ENCODE results near the gene EFHC1.

EFHC1 gene

GRCh38 chr6:52531834-52532233 is 111.7 kb downstream of the EFHC1 start:
- Histone ChIP-seq H3F3A (ENCODE audit: insufficient read depth) (no peaks in the 10 kb centered on the region), H3K9me2 (replicated peaks; ENCODE audit: insufficient read depth, low read length) (no peaks in the 10 kb centered on the region), H3K4me3 (ENCODE audit: insufficient read depth, low read length, poor library complexity, severe bottlenecking) (no peak overlapping the region), H3K9me3 (ENCODE audit: insufficient read depth, low read length) (no peaks in the 10 kb centered on the region), H4K20me1 (ENCODE audit: low read depth, low read length) (no peaks in the 10 kb centered on the region), H3K36me3 (ENCODE audit: low read length) (no peaks in the 10 kb centered on the region), H3K79me2 (ENCODE audit: insufficient read depth, low read length) (no peaks in the 10 kb centered on the region), H3K4me2 (ENCODE audit: low read depth, low read length, poor library complexity, severe bottlenecking) (no peak overlapping the region), H2AFZ (ENCODE audit: low read depth, low read length, severe bottlenecking) (no peak overlapping the region), H3K27me3 (ENCODE audit: low read length) (no peaks in the 10 kb centered on the region), H3K27ac (ENCODE audit: low read depth, low read length) (no peak overlapping the region), H3K9ac (ENCODE audit: low read length) (no peak overlapping the region)
- TF ChIP-seq CTCF (IDR thresholded peaks at IDR 0.05; ENCODE audit: insufficient read depth, low read length, poor library complexity, severe bottlenecking) (no peak), EZH2phosphoT487 (conservative IDR thresholded peaks at IDR 0.05; ENCODE audit: low read length) (no peak)

- Histone ChIP-seq H3K4me2 (ENCODE audit: low read depth, low read length, poor library complexity, severe bottlenecking) (no peak overlapping the region), H4K20me1 (ENCODE audit: low read depth, low read length) (no peaks in the 10 kb centered on the region), H3K9ac (ENCODE audit: low read length) (no peak overlapping the region), H3K79me2 (ENCODE audit: insufficient read depth, low read length) (no peaks in the 10 kb centered on the region), H3K27ac (ENCODE audit: low read depth, low read length) (no peak overlapping the region), H3K4me3 (ENCODE audit: insufficient read depth, low read length, poor library complexity, severe bottlenecking) (no peak overlapping the region), H3K36me3 (ENCODE audit: low read length) (no peaks in the 10 kb centered on the region), H3K27me3 (ENCODE audit: low read length) (no peaks in the 10 kb centered on the region), H3F3A (ENCODE audit: insufficient read depth) (no peaks in the 10 kb centered on the region), H3K9me2 (replicated peaks; ENCODE audit: insufficient read depth, low read length) (no peaks in the 10 kb centered on the region), H2AFZ (ENCODE audit: low read depth, low read length, severe bottlenecking) (no peak overlapping the region), H3K9me3 (ENCODE audit: insufficient read depth, low read length) (no peaks in the 10 kb centered on the region)
- TF ChIP-seq CTCF (IDR thresholded peaks at IDR 0.05; ENCODE audit: insufficient read depth, low read length, poor library complexity, severe bottlenecking) (no peak), EZH2phosphoT487 (conservative IDR thresholded peaks at IDR 0.05; ENCODE audit: low read length) (no peak)
These were observed 112.3 kb downstream of the EFHC1 start for GRCh38 chr6:52532457-52532856.

- Histone ChIP-seq H4K20me1 (ENCODE audit: low read depth, low read length) (no peaks in the 10 kb centered on the region), H3K27ac (ENCODE audit: low read depth, low read length) (no peak overlapping the region), H2AFZ (ENCODE audit: low read depth, low read length, severe bottlenecking) (no peak overlapping the region), H3K9ac (ENCODE audit: low read length) (no peak overlapping the region), H3K27me3 (ENCODE audit: low read length) (no peaks in the 10 kb centered on the region), H3K4me2 (ENCODE audit: low read depth, low read length, poor library complexity, severe bottlenecking) (no peak overlapping the region), H3K79me2 (ENCODE audit: insufficient read depth, low read length) (no peaks in the 10 kb centered on the region), H3F3A (ENCODE audit: insufficient read depth) (no peaks in the 10 kb centered on the region), H3K9me3 (ENCODE audit: insufficient read depth, low read length) (no peaks in the 10 kb centered on the region), H3K4me3 (ENCODE audit: insufficient read depth, low read length, poor library complexity, severe bottlenecking) (no peak overlapping the region), H3K36me3 (ENCODE audit: low read length) (no peaks in the 10 kb centered on the region), H3K9me2 (replicated peaks; ENCODE audit: insufficient read depth, low read length) (no peaks in the 10 kb centered on the region)
- TF ChIP-seq EZH2phosphoT487 (conservative IDR thresholded peaks at IDR 0.05; ENCODE audit: low read length): no peak
- no peak for TF ChIP-seq CTCF (IDR thresholded peaks at IDR 0.05; ENCODE audit: insufficient read depth, low read length, poor library complexity, severe bottlenecking)
These were observed 113.3 kb downstream of the EFHC1 start for GRCh38 chr6:52533491-52533890.
